WTC11 (cell line): ENCODE measurements around the gene YWHAH. TPM values are rescaled to one million over a fixed set of nuclear protein-coding genes. Genes with fewer than 3 reads are reported as not detected.
A peak's percentile ranks its signal among the peaks of the same experiment; 100 is the strongest.

Experiments
- AFF4 ChIP-seq: sonication (generic); formaldehyde crosslinking; IDR thresholded peaks from 2 replicates; pipeline ENCODE4 v1.8.1; 2023; ENCODE audit warnings: mild to moderate bottlenecking, missing genetic modification reagents, borderline replicate concordance
- ARID4B ChIP-seq: sonication (generic); formaldehyde crosslinking; IDR thresholded peaks from 2 replicates; pipeline ENCODE4 v1.8.0; 2023; ENCODE audit warnings: missing genetic modification reagents, mild to moderate bottlenecking, borderline replicate concordance
- ATF1 ChIP-seq: sonication (generic); formaldehyde crosslinking; IDR thresholded peaks from 2 replicates; pipeline ENCODE4 v1.8.1; 2023; ENCODE audit warnings: mild to moderate bottlenecking, moderate library complexity, missing genetic modification reagents
- ATF2 ChIP-seq: sonication (generic); formaldehyde crosslinking; IDR thresholded peaks from 2 replicates; pipeline ENCODE4 v1.8.1; 2022; ENCODE audit warnings: low read depth, missing genetic modification reagents, borderline replicate concordance
- E2F5 ChIP-seq: sonication (generic); formaldehyde crosslinking; IDR thresholded peaks from 2 replicates; pipeline ENCODE4 v1.8.1; 2022; ENCODE audit warnings: mild to moderate bottlenecking, moderate library complexity, missing genetic modification reagents
- EMX1 ChIP-seq: fragments of 250-450 bp; sonication (Bioruptor Pico); IDR thresholded peaks from 2 replicates; pipeline ENCODE4 v1.8.0; 2021; ENCODE audit warnings: mild to moderate bottlenecking
- ETV6 ChIP-seq: sonication (generic); formaldehyde crosslinking; IDR thresholded peaks from 2 replicates; pipeline ENCODE4 v1.8.1; 2022; ENCODE audit warnings: mild to moderate bottlenecking, missing genetic modification reagents
- GABPB1 ChIP-seq: sonication (generic); formaldehyde crosslinking; IDR thresholded peaks from 2 replicates; pipeline ENCODE4 v1.8.1; 2023; ENCODE audit warnings: mild to moderate bottlenecking, missing genetic modification reagents
- GTF2I ChIP-seq: fragments of 250-450 bp; sonication (Bioruptor Pico); conservative IDR thresholded peaks from 2 replicates; pipeline ENCODE4 v1.4.0; 2021; ENCODE audit warnings: mild to moderate bottlenecking
- HMGA2 ChIP-seq: fragments of 250-450 bp; sonication (Bioruptor Pico); IDR thresholded peaks from 2 replicates; pipeline ENCODE4 v1.4.0; 2021; ENCODE audit warnings: mild to moderate bottlenecking, moderate library complexity
- NFE2L1 ChIP-seq: sonication (generic); formaldehyde crosslinking; IDR thresholded peaks from 2 replicates; pipeline ENCODE4 v1.8.1; 2023; ENCODE audit warnings: missing genetic modification reagents
- NR2C2 ChIP-seq: sonication (generic); formaldehyde crosslinking; IDR thresholded peaks from 2 replicates; pipeline ENCODE4 v1.8.0; 2022; ENCODE audit warnings: mild to moderate bottlenecking, missing genetic modification reagents
- NR3C1 ChIP-seq: sonication (generic); formaldehyde crosslinking; conservative IDR thresholded peaks from 2 replicates; pipeline ENCODE4 v1.8.1; 2023; ENCODE audit warnings: low read depth, mild to moderate bottlenecking, missing genetic modification reagents
- PRDM15 ChIP-seq: sonication (generic); formaldehyde crosslinking; IDR thresholded peaks from 2 replicates; pipeline ENCODE4 v1.8.0; 2022; ENCODE audit warnings: missing genetic modification reagents
- TEAD1 ChIP-seq: sonication (generic); formaldehyde crosslinking; IDR thresholded peaks from 2 replicates; pipeline ENCODE4 v1.8.0; 2022; ENCODE audit warnings: mild to moderate bottlenecking, missing genetic modification reagents
- TEAD4 ChIP-seq: sonication (generic); formaldehyde crosslinking; IDR thresholded peaks from 2 replicates; pipeline ENCODE4 v1.8.0; 2022; ENCODE audit warnings: mild to moderate bottlenecking, missing genetic modification reagents
- TP53 ChIP-seq: sonication (generic); formaldehyde crosslinking; IDR thresholded peaks from 2 replicates; pipeline ENCODE4 v1.8.1; 2023; ENCODE audit warnings: mild to moderate bottlenecking, missing genetic modification reagents
- ZNF532 ChIP-seq: fragments of 250-450 bp; sonication (Bioruptor Pico); IDR thresholded peaks from 2 replicates; pipeline ENCODE4 v1.9.0; 2021; ENCODE audit warnings: mild to moderate bottlenecking, borderline replicate concordance
- total RNA-seq: library from RNA; stranded (reverse); gene quantifications from 3 replicates; pipeline ENCODE4 v1.2.3, GENCODE V29; 2021

YWHAH gene
- total RNA-seq, 1 experiment from 2014 or later = 203 TPM

- TF ChIP-seq ZNF532 = no peak
- no peak for TF ChIP-seq TP53 (CRISPR knock-in tag)
- TF ChIP-seq EMX1 (CRISPR knock-in tag) = no peak
- TF ChIP-seq NR3C1 (CRISPR knock-in tag) = no peak
- no peak for TF ChIP-seq GABPB1
- TF ChIP-seq AFF4 (CRISPR knock-in tag) = no peak
- no peak for TF ChIP-seq ATF2 (CRISPR knock-in tag)
- no peak for TF ChIP-seq TEAD4 (CRISPR knock-in tag)
- 0 out of 2 replicates have a peak, but pooled peaks have one; percentile 7 for TF ChIP-seq TEAD1 (CRISPR knock-in tag)
- peak; percentile 47; the same call in 1 of the 2 replicates for TF ChIP-seq ETV6 (CRISPR knock-in tag)
- no peak for TF ChIP-seq ATF1 (CRISPR knock-in tag)
- TF ChIP-seq E2F5 = no peak
- TF ChIP-seq PRDM15 (CRISPR knock-in tag) = no peak
- peak; percentile 34; the same call in 1 of the 2 replicates for TF ChIP-seq NFE2L1 (CRISPR knock-in tag)
- no peak for TF ChIP-seq ARID4B
- 0 out of 2 replicates have a peak, but pooled peaks have one; percentile 13 for TF ChIP-seq GTF2I (CRISPR knock-in tag)
- no peak for TF ChIP-seq NR2C2 (CRISPR knock-in tag)
- TF ChIP-seq HMGA2 = no peak
Observed at GRCh38 chr22:31943206-31943977, 943 bp upstream of the YWHAH start (continued).
